Kidney (tissue), 22 donors: ENCODE results near the gene ANKRD1. TPM values are rescaled to one million over a fixed set of nuclear protein-coding genes. Genes with fewer than 3 reads are reported as not detected.

ENCODE experiments used
- DNase-seq, 5 donors: peaks; one replicate each; pipeline ENCODE4 v3.0.0-alpha.2; 2013 to 2020
- FAIRE-seq: peaks from 2 replicates; lab custom pipeline; 2012; peaks lifted over from hg19 to GRCh38; lab: Jason Lieb, UNC
- H3K27ac ChIP-seq, 2 donors: one replicate each; pipeline ENCODE4 v1.7.0; 2013; ENCODE audit warnings: low read depth in 2 of 2, low read length in 2 of 2, inconsistent platforms in 1 of 2
- H3K27me3 ChIP-seq: one replicate; pipeline ENCODE4 v1.7.1; 2013; ENCODE audit warnings: low read length, inconsistent platforms; ENCODE audit not compliant: control insufficient read depth, insufficient read depth
- H3K36me3 ChIP-seq, 3 donors: one replicate each; pipeline versions ENCODE4 v1.7.0 to v1.7.1; 2013; ENCODE audit warnings: low read length in 3 of 3, control low read depth in 1 of 3, inconsistent platforms in 1 of 3; ENCODE audit not compliant: insufficient read depth in 3 of 3, control insufficient read depth in 2 of 3
- H3K4me1 ChIP-seq, 3 donors: one replicate each; pipeline versions ENCODE4 v1.7.0 to v1.7.1; 2013; ENCODE audit warnings: low read length in 3 of 3, inconsistent platforms in 1 of 3, low read depth in 1 of 3; ENCODE audit not compliant: control insufficient read depth in 2 of 3, insufficient read depth in 2 of 3
- H3K4me3 ChIP-seq, 3 donors: one replicate each; pipeline versions ENCODE4 v1.7.0 to v1.8.1; 2013; ENCODE audit warnings: low read length in 3 of 3, control low read depth in 1 of 3, inconsistent platforms in 1 of 3
- H3K9ac ChIP-seq, 3 donors: one replicate each; pipeline versions ENCODE4 v1.7.0 to v1.7.1; 2013; ENCODE audit warnings: low read length in 3 of 3, control low read depth in 1 of 3, inconsistent platforms in 1 of 3
- H3K9me3 ChIP-seq, 3 donors: one replicate each; pipeline versions ENCODE4 v1.7.0 to v1.7.1; 2013; ENCODE audit warnings: low read length in 3 of 3, control low read depth in 1 of 3, inconsistent platforms in 1 of 3; ENCODE audit not compliant: control insufficient read depth in 2 of 3, insufficient read depth in 1 of 3
- intact Hi-C: fragments of 100-400 bp; cut with DNase I; formaldehyde crosslinking; loops from one replicate; pipeline ENCODE4 v1.11.1; 2022
- long read RNA-seq, 10 donors: library from polyadenylated mRNA in 1 of 10; unstranded in 1 of 10; transcript quantifications; one replicate each; pipeline ENCODE4 v2.0.0 and lab custom pipeline, GENCODE V29; 2021 to 2026
- polyA plus RNA-seq: library from polyadenylated mRNA; stranded (reverse); fragments of 350-450 nt; fragmentation: Illumina TruSeq; extraction: RNeasy Lipid Tissue Mini Kit (QIAGEN cat#74804); gene quantifications from one replicate; pipeline ENCODE4 v1.2.3, GENCODE V29; 2014; ENCODE audit warnings: low read depth, low replicate concordance; ENCODE audit not compliant: insufficient read depth
- total RNA-seq: library from RNA; stranded (reverse); fragmentation: NEBNext Ultra II Directional; extraction: Animal tissue kit (Norgen Biotek cat#: 25700); gene quantifications from one replicate; pipeline ENCODE4 v1.2.1, GENCODE V29; 2021
- TF ChIP-seq, protein P1 (sequence below): IDR thresholded peaks from 3 replicates; pipeline ENCODE4 v1.5.1; 2012; ENCODE audit warnings: mild to moderate bottlenecking, moderate library complexity, borderline replicate concordance; ENCODE audit not compliant: insufficient read depth; ENCODE audit errors: extremely low read depth
- donor health status: control.
- donor health status: control.
- donor health status: control.
- donor health status: control.
- donor health status: control.
- donor health status: DM: yes; HTN: yes; CAD: no.
- donor health status: Normal renal cell carcinoma (clear cell type).

Gene ANKRD1
- total RNA-seq: not detected
- 0.58 TPM for polyA plus RNA-seq
- long read RNA-seq, donor 1: 0 reads
- long read RNA-seq, donor 2: 0 reads
- long read RNA-seq, donor 3: 0 reads
- long read RNA-seq, donor 4: 0 reads
- long read RNA-seq, donor 5: 0 reads
- long read RNA-seq, donor 6: 0 reads
- long read RNA-seq, donor 7: 0 reads
- long read RNA-seq, donor 8: 0 reads
- long read RNA-seq, donor 9: 0 reads
- long read RNA-seq, donor 10: 0 reads

DNA sequence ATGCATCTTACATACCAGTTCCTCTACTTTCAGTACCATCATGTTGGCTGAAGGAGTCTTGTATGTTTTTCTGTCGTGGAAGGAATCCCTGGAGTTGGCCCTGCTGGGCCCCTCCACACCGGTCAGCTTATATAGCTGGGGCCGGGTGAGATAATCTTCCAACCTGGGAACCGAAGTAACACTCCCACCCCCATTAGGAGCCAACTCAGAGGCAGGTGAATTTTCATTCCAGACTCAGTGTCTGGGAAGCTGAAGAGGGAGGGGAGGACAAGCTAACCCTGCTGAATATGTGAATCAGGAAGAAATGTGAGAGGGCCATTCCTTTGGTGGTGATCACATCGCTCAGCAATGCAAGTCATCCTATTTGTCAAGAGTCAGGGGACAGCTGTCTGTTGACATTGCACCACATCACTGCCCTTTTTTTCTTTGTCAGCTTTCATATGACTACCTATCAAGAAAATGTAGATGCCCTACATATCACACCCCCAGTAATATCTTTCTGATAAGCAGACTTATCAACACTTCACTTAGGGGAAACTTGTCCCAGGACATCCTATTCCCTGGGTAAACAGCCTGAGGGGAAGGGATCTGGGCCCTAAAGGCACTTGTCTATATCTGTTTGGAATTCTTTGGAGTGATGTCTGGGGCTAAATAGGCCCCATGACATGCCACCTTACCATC lies at the start of gene ANKRD1:
Gene ANKRD1 (minus strand): TSS at position 102 of the 681 bp plus-strand sequence. CDS start 60 bp downstream, at position 42.
- H3K4me1 ChIP-seq: no peaks in the 10 kb centered on the region
- no peak for FAIRE-seq
- TF ChIP-seq, protein P1, sequence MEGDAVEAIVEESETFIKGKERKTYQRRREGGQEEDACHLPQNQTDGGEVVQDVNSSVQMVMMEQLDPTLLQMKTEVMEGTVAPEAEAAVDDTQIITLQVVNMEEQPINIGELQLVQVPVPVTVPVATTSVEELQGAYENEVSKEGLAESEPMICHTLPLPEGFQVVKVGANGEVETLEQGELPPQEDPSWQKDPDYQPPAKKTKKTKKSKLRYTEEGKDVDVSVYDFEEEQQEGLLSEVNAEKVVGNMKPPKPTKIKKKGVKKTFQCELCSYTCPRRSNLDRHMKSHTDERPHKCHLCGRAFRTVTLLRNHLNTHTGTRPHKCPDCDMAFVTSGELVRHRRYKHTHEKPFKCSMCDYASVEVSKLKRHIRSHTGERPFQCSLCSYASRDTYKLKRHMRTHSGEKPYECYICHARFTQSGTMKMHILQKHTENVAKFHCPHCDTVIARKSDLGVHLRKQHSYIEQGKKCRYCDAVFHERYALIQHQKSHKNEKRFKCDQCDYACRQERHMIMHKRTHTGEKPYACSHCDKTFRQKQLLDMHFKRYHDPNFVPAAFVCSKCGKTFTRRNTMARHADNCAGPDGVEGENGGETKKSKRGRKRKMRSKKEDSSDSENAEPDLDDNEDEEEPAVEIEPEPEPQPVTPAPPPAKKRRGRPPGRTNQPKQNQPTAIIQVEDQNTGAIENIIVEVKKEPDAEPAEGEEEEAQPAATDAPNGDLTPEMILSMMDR: no peak
- H3K4me3 ChIP-seq: no peak within 1 kb of the TSS
- no peaks in the 10 kb centered on the region for H3K36me3 ChIP-seq
- peak in 3 of 5 donors; percentile 58 to 76 (median 60) for DNase-seq
- H3K9ac ChIP-seq: no peak within 1 kb of the TSS
- intact Hi-C loops: no loop called here
- no peak within 1 kb of the TSS for H3K27ac ChIP-seq
- H3K9me3 ChIP-seq: no peaks in the 10 kb centered on the region
- no peaks in the 10 kb centered on the region for H3K27me3 ChIP-seq

DNA sequence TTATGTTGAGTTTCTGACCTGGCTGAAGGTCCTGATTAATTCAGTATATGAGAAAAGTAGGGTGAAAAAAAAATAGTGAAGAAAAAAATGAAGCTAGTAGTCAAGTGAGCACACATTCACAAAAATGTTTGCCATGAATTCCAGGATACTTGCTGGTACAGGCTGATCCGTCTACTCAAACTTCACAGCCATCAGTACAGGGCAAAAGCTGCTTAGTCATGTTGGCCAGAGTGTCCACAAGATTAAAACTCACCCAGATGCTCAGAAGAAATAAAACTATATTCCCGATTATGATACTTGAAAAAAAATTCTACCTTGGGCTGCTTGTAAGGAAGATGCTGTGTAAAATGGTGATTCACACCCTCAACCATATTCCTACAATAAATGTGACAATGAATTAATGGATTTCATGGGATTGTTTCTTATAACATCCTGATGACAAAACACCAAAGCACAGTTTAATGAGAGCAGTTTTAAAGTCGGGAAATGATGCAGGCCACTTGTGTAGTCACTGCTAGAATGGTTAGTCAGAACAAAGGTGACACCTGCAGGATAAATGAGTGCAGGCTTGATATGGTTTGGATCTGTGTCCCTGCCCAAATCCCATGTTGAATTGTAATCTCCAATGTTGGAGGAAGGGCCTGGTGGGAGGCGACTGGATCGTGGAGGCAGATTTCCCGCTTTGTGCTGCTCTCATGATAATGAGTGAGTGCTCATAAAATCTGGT lies 49.2 kb upstream of the ANKRD1 start:
- Histone ChIP-seq H3K4me3 (no peak overlapping the region), H3K9ac (no peak overlapping the region), H3K27me3 (no peaks in the 10 kb centered on the region), H3K36me3 (no peaks in the 10 kb centered on the region), H3K27ac (no peak overlapping the region), H3K4me1 (no peaks in the 10 kb centered on the region), H3K9me3 (no peaks in the 10 kb centered on the region)
- TF ChIP-seq, protein P1: no peak
- DNase-seq (no peak), FAIRE-seq (no peak)
- intact Hi-C loops: no loop called here

DNA sequence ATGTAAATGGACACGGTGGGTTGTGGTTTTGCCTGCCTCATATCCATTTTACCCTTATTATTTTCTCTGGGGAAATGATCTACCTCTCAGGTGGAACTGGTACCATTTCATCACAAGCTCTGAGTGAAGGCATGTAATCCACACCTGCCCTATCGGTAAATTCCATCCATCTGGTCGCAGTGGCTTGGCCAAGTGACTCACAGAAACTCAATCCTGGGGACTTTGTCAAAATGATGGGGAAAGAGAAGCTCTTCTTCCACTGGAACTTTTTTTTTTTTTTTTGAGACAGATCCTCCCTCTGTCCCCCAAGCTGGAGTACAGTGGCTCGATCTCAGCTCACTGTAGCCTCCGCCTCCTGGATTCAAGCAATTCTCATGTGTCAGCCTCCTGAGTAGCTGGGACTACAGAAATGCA lies 48.2 kb upstream of the ANKRD1 start:
- H3K9me3 ChIP-seq: no peaks in the 10 kb centered on the region
- H3K27me3 ChIP-seq: no peaks in the 10 kb centered on the region
- FAIRE-seq: no peak
- H3K27ac ChIP-seq: no peak overlapping the region
- no peak overlapping the region for H3K9ac ChIP-seq
- H3K4me3 ChIP-seq: no peak overlapping the region
- H3K4me1 ChIP-seq: no peaks in the 10 kb centered on the region
- DNase-seq: peak in 3 of 5 donors; percentile 15 to 67 (median 67)
- intact Hi-C loops: no loop called here
- TF ChIP-seq, protein P1: no peak
- H3K36me3 ChIP-seq: no peaks in the 10 kb centered on the region
